ENCODE measurements around the gene CTNNA3.

DNA sequence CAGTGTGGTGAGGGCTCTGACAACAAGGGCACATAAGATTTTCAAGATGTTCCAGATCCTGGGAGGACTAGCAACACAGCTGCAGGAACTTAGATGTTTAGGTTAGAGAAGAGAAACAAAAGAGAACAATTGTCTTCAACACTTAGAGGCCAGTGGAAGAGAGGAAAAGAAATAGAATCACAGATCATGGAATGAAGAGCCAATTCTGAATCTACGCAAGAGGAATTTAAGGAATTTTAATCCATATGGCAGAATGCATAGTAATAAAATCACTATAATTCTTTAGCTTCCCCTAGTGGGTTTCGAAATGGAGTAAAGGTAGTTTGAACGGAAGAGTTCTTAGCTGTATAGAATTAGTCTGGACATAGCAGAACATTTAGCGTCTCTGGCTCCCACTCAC, 884.8 kb downstream of the CTNNA3 start:
- TF ChIP-seq, protein P1, sequence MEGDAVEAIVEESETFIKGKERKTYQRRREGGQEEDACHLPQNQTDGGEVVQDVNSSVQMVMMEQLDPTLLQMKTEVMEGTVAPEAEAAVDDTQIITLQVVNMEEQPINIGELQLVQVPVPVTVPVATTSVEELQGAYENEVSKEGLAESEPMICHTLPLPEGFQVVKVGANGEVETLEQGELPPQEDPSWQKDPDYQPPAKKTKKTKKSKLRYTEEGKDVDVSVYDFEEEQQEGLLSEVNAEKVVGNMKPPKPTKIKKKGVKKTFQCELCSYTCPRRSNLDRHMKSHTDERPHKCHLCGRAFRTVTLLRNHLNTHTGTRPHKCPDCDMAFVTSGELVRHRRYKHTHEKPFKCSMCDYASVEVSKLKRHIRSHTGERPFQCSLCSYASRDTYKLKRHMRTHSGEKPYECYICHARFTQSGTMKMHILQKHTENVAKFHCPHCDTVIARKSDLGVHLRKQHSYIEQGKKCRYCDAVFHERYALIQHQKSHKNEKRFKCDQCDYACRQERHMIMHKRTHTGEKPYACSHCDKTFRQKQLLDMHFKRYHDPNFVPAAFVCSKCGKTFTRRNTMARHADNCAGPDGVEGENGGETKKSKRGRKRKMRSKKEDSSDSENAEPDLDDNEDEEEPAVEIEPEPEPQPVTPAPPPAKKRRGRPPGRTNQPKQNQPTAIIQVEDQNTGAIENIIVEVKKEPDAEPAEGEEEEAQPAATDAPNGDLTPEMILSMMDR (conservative IDR thresholded peaks at IDR 0.05 in 1 of 2, IDR thresholded peaks at IDR 0.05 in 1 of 2; ENCODE audit: low read depth in 1 of 2, low read length in 2 of 2), result no peak
- TF ChIP-seq EZH2 (IDR thresholded peaks at IDR 0.05; ENCODE audit: low read length, missing control alignments), result no peak
